ENCODE data around the gene DOCK4.

Gene DOCK4

GRCh38 chr7:111823826-111824225, 382.4 kb downstream of the DOCK4 start:
- no peak for DNase-seq (ENCODE audit: low read depth in 2 of 2)

- DNase-seq (ENCODE audit: low read depth in 2 of 2), result no peak
These were observed 385.2 kb downstream of the DOCK4 start for GRCh38 chr7:111821046-111821445.

- no peak for DNase-seq (ENCODE audit: low read depth in 2 of 2)
These were observed 385.6 kb downstream of the DOCK4 start for GRCh38 chr7:111820621-111821020.

GRCh38 chr7:111820121-111820520, 386.1 kb downstream of the DOCK4 start:
- DNase-seq (ENCODE audit: low read depth in 2 of 2), result no peak

GRCh38 chr7:111815354-111815753, 390.8 kb downstream of the DOCK4 start:
- no peak for DNase-seq (ENCODE audit: low read depth in 2 of 2)

GRCh38 chr7:111813306-111813705, 392.9 kb downstream of the DOCK4 start:
- no peak for DNase-seq (ENCODE audit: low read depth in 2 of 2)

GRCh38 chr7:111806232-111806631, 400.0 kb downstream of the DOCK4 start:
- no peak for DNase-seq (ENCODE audit: low read depth in 2 of 2)

GRCh38 chr7:111803015-111803758, 403.0 kb downstream of the DOCK4 start:
- DNase-seq (ENCODE audit: low read depth in 2 of 2), result no peak

- DNase-seq (ENCODE audit: low read depth in 2 of 2), result no peak
These were observed 403.9 kb downstream of the DOCK4 start for GRCh38 chr7:111802194-111802772.

GRCh38 chr7:111801277-111801676, 404.9 kb downstream of the DOCK4 start:
- no peak for DNase-seq (ENCODE audit: low read depth in 2 of 2)

- DNase-seq (ENCODE audit: low read depth in 2 of 2), result no peak
These were observed 409.5 kb downstream of the DOCK4 start for GRCh38 chr7:111796671-111797070.

- DNase-seq (ENCODE audit: low read depth in 2 of 2), result no peak
These were observed 416.3 kb downstream of the DOCK4 start for GRCh38 chr7:111789870-111790269.

- DNase-seq (ENCODE audit: low read depth in 2 of 2), result no peak
These were observed 417.2 kb downstream of the DOCK4 start for GRCh38 chr7:111789048-111789320.

GRCh38 chr7:111788286-111789047, 417.7 kb downstream of the DOCK4 start:
- no peak for DNase-seq (ENCODE audit: low read depth in 2 of 2)

- no peak for DNase-seq (ENCODE audit: low read depth in 2 of 2)
These were observed 418.5 kb downstream of the DOCK4 start for GRCh38 chr7:111787741-111788140.

GRCh38 chr7:111787099-111787498, 419.1 kb downstream of the DOCK4 start:
- DNase-seq (ENCODE audit: low read depth in 2 of 2), result no peak

GRCh38 chr7:111785076-111785475, 421.1 kb downstream of the DOCK4 start:
- no peak for DNase-seq (ENCODE audit: low read depth in 2 of 2)

GRCh38 chr7:111784296-111784695, 421.9 kb downstream of the DOCK4 start:
- DNase-seq (ENCODE audit: low read depth in 2 of 2), result no peak

- no peak for DNase-seq (ENCODE audit: low read depth in 2 of 2)
These were observed 422.3 kb downstream of the DOCK4 start for GRCh38 chr7:111783854-111784253.

GRCh38 chr7:111780527-111780926, 425.7 kb downstream of the DOCK4 start:
- DNase-seq (ENCODE audit: low read depth in 2 of 2), result no peak

GRCh38 chr7:111775206-111775605, 431.0 kb downstream of the DOCK4 start:
- no peak for DNase-seq (ENCODE audit: low read depth in 2 of 2)

- no peak for DNase-seq (ENCODE audit: low read depth in 2 of 2)
These were observed 433.5 kb downstream of the DOCK4 start for GRCh38 chr7:111772716-111773115.

GRCh38 chr7:111771638-111772037, 434.6 kb downstream of the DOCK4 start:
- DNase-seq (ENCODE audit: low read depth in 2 of 2), result no peak
